Endothelial cell of umbilical vein (primary cell): ENCODE measurements around the gene NCKAP5. TPM values are rescaled to one million over a fixed set of nuclear protein-coding genes. Genes with fewer than 3 reads are reported as not detected.

Source experiments
- BruUV-seq: library from RNA; stranded (reverse); fragments of 400-500 nt; replicated peaks from 2 replicates; lab custom pipeline; 2021; lab: Mats Ljungman, UMichigan
- CTCF ChIA-PET: fragments of 300-600, 350-600 bp; sonication (Branson Sonifier 250); formaldehyde crosslinking; loops from one replicate; lab custom pipeline; 2021; ENCODE audit warnings: antibody characterized with exemption, inconsistent platforms; lab: Charles Lee
- POLR2A ChIA-PET: fragments of 300-600, 350-600 bp; sonication (Branson Sonifier 250); formaldehyde crosslinking; loops from one replicate; lab custom pipeline; 2021; ENCODE audit warnings: antibody characterized with exemption, inconsistent platforms; lab: Charles Lee
- DNase-seq: peaks from one replicate; pipeline ENCODE4 v3.0.0-alpha.2; 2011; ENCODE audit warnings: low read depth, low spot score
- FAIRE-seq: peaks from 2 replicates; lab custom pipeline; 2011; peaks lifted over from hg19 to GRCh38; lab: Jason Lieb, UNC
- H2AFZ ChIP-seq: 2 replicates; pipeline ENCODE4 v1.6.0; 2012; ENCODE audit warnings: low read depth, low read length, control low read depth, inconsistent platforms
- H3K27ac ChIP-seq: 2 replicates; pipeline ENCODE4 v1.5.1; 2011; ENCODE audit warnings: low read depth, mild to moderate bottlenecking, control low read depth, low read length, moderate library complexity; ENCODE audit not compliant: insufficient read depth
- H3K27me3 ChIP-seq, 2 experiments: 2 replicates each; pipeline versions ENCODE4 v1.6.0 to v1.6.1; 2011; ENCODE audit warnings: low read length in 2 of 2, mixed read lengths in 1 of 2; ENCODE audit not compliant: control insufficient read depth in 2 of 2, insufficient read depth in 2 of 2
- H3K36me3 ChIP-seq, 2 experiments: 2 replicates in 1 of 2; 3 replicates in 1 of 2; pipeline ENCODE4 v1.5.1; 2011; ENCODE audit warnings: low read length in 2 of 2, mild to moderate bottlenecking in 1 of 2, moderate library complexity in 1 of 2; ENCODE audit not compliant: control insufficient read depth in 2 of 2, insufficient read depth in 2 of 2; ENCODE audit errors: extremely low read depth in 1 of 2
- H3K4me1 ChIP-seq: 3 replicates; pipeline ENCODE4 v1.5.1; 2011; ENCODE audit warnings: mild to moderate bottlenecking, low read length; ENCODE audit not compliant: control insufficient read depth, insufficient read depth; ENCODE audit errors: extremely low read depth
- H3K4me2 ChIP-seq: 2 replicates; pipeline ENCODE4 v1.6.1; 2011; ENCODE audit warnings: low read length, control low read depth, mixed read lengths; ENCODE audit not compliant: insufficient read depth
- H3K4me3 ChIP-seq, 3 experiments: fragments of 200-600 bp in 1 of 3; sonication (generic), shearing (Covaris generic) in 1 of 3; replicated peaks in 1 of 3; 2 replicates each; pipeline ENCODE4 v1.5.1; 2011 to 2016; ENCODE audit warnings: control low read depth in 3 of 3, low read length in 3 of 3, mild to moderate bottlenecking in 2 of 3, inconsistent platforms in 1 of 3, low read depth in 1 of 3, moderate library complexity in 1 of 3; ENCODE audit not compliant: insufficient read depth in 1 of 3
- H3K79me2 ChIP-seq: 2 replicates; pipeline ENCODE4 v1.6.0; 2012; ENCODE audit warnings: low read length, inconsistent platforms; ENCODE audit not compliant: control insufficient read depth, insufficient read depth
- H3K9ac ChIP-seq: replicated peaks from 2 replicates; pipeline ENCODE3; 2011; ENCODE audit warnings: low read length, control low read depth; ENCODE audit not compliant: insufficient read depth; ENCODE audit errors: extremely low read depth
- H3K9me1 ChIP-seq: replicated peaks from 3 replicates; pipeline ENCODE4 v1.6.0; 2011; ENCODE audit warnings: mild to moderate bottlenecking, low read length; ENCODE audit not compliant: control insufficient read depth, insufficient read depth; ENCODE audit errors: extremely low read depth
- H3K9me3 ChIP-seq: replicated peaks from 2 replicates; pipeline ENCODE4 v1.5.1; 2012; ENCODE audit warnings: low read length, inconsistent platforms; ENCODE audit not compliant: control insufficient read depth, insufficient read depth
- H4K20me1 ChIP-seq: replicated peaks from 2 replicates; pipeline ENCODE3; 2011; ENCODE audit warnings: mild to moderate bottlenecking, low read length; ENCODE audit not compliant: control insufficient read depth, insufficient read depth; ENCODE audit errors: extremely low read depth
- CTCF ChIP-seq, 2 donors: IDR thresholded peaks; 1 replicate in 1 of 2; 2 replicates in 1 of 2; pipeline ENCODE4 v1.5.1; 2011; ENCODE audit warnings: low read length in 2 of 2, mild to moderate bottlenecking in 2 of 2, moderate library complexity in 2 of 2, control low read depth in 1 of 2, inconsistent platforms in 1 of 2, low read depth in 1 of 2; ENCODE audit not compliant: insufficient read depth in 1 of 2; ENCODE audit errors: extremely low read depth in 1 of 2
- EZH2 ChIP-seq: IDR thresholded peaks from 2 replicates; pipeline ENCODE4 v1.6.1; 2012; ENCODE audit warnings: borderline replicate concordance, low read depth, mild to moderate bottlenecking, moderate library complexity, low read length, inconsistent platforms; ENCODE audit not compliant: severe bottlenecking
- FOS ChIP-seq: IDR thresholded peaks from 2 replicates; pipeline ENCODE4 v1.6.1; 2011; ENCODE audit warnings: mild to moderate bottlenecking, low read length, moderate library complexity, borderline replicate concordance; ENCODE audit not compliant: insufficient read depth
- GATA2 ChIP-seq: IDR thresholded peaks from 2 replicates; pipeline ENCODE4 v1.7.0; 2011; ENCODE audit warnings: low read depth, mild to moderate bottlenecking, moderate library complexity, mixed read lengths, low read length; ENCODE audit not compliant: insufficient read length, insufficient read depth
- JUN ChIP-seq: IDR thresholded peaks from 2 replicates; pipeline ENCODE4 v1.6.1; 2011; ENCODE audit warnings: borderline replicate concordance, low read depth; ENCODE audit not compliant: insufficient read length, insufficient read depth
- MAX ChIP-seq: IDR thresholded peaks from 2 replicates; pipeline ENCODE4 v1.6.1; 2011; ENCODE audit not compliant: insufficient read depth, insufficient read length
- MYC ChIP-seq: IDR thresholded peaks from one replicate; pipeline ENCODE4 v1.6.1; 2011; ENCODE audit warnings: mild to moderate bottlenecking, low read depth, low read length
- POLR2A ChIP-seq: IDR thresholded peaks from 2 replicates; pipeline ENCODE4 v1.6.1; 2012; ENCODE audit warnings: low read depth, mild to moderate bottlenecking, control low read depth, low read length
- POLR2AphosphoS5 ChIP-seq: IDR thresholded peaks from 2 replicates; pipeline ENCODE4 v1.6.1; 2012; ENCODE audit warnings: low read depth, mild to moderate bottlenecking, control low read depth, low read length, moderate library complexity; ENCODE audit not compliant: insufficient read depth
- dilution Hi-C: fragments of 300-500 bp; cut with MboI; formaldehyde crosslinking; loops from one replicate; pipeline ENCODE4 v1.15.0; 2019; ENCODE audit warnings: low sequenced_read_pairs; ENCODE audit not compliant: extremely low pct_ligation_motif_present
- intact Hi-C: fragments of 100-400 bp; cut with micrococcal nuclease; formaldehyde crosslinking; loops from one replicate; pipeline ENCODE4 v1.10.0; 2022
- polyA plus RNA-seq, 4 experiments: library from polyadenylated mRNA; depleted of rRNA in 3 of 4; stranded (reverse) in 3 of 4; unstranded in 1 of 4; fragments of >200 nt; gene quantifications; 2 replicates each; pipeline versions ENCODE4 v1.2.1 to v1.2.3, GENCODE V29; 2011 to 2012; ENCODE audit warnings: missing spikeins in 1 of 4
- total RNA-seq: library from RNA; stranded (reverse); gene quantifications from 2 replicates; pipeline ENCODE4 v1.2.3, GENCODE V29; 2021

The NCKAP5 gene
- total and polyA plus RNA-seq, 2 donors (not counting 3 experiments of a cell fraction or from before 2014, with no cell fraction given): 0.47 to 3.3 TPM

- no peaks in the 10 kb centered on the region for H4K20me1 ChIP-seq
- no TSS peak for BruUV-seq
- ChIA-PET CTCF (no interaction called here), POLR2A (no interaction called here)
- FAIRE-seq: no peak
- no peak overlapping the region for H3K27ac ChIP-seq
- dilution Hi-C loops (no loop called here), intact Hi-C loops (no loop called here)
- no peak overlapping the region for H3K9ac ChIP-seq
- H3K4me3 ChIP-seq: no peak overlapping the region
- no peaks in the 10 kb centered on the region for H3K79me2 ChIP-seq
- H3K9me3 ChIP-seq: no peaks in the 10 kb centered on the region
- no peaks in the 10 kb centered on the region for H3K4me1 ChIP-seq
- no peak for DNase-seq
- H3K4me2 ChIP-seq: no peak overlapping the region
- TF ChIP-seq MAX (no peak), POLR2AphosphoS5 (no peak), EZH2 (no peak), POLR2A (no peak), JUN (no peak), MYC (no peak), GATA2 (no peak), CTCF (IDR thresholded peaks at IDR 0.05; ENCODE audit: extremely low read depth in 1 of 2, insufficient read depth in 1 of 2, low read depth in 1 of 2, low read length in 2 of 2) (no peak), FOS (no peak)
- H3K27me3 ChIP-seq: no peaks in the 10 kb centered on the region
- no peaks in the 10 kb centered on the region for H3K9me1 ChIP-seq
- H3K36me3 ChIP-seq: no peaks in the 10 kb centered on the region
- no peak overlapping the region for H2AFZ ChIP-seq
These were observed 420.1 kb downstream of the NCKAP5 start for GRCh38 chr2:133148187-133148586.
